Thyroid gland (tissue), 4 donors: ENCODE measurements around the gene ORM1.

ENCODE experiments used
- POLR2A ChIP-seq, 2 donors: fragments of 450-650 bp; IDR thresholded peaks; one replicate each; pipeline ENCODE4 v1.6.1; 2017; ENCODE audit warnings: antibody characterized with exemption in 2 of 2, mild to moderate bottlenecking in 2 of 2, moderate library complexity in 1 of 2
- TF ChIP-seq, protein P1 (sequence below), 6 experiments: fragments of 200-600 bp in 3 of 6; fragments of 450-650 bp in 3 of 6; sonication (generic) in 3 of 6; IDR thresholded peaks; one replicate each; pipeline ENCODE4 v1.5.1; 2016 to 2019; ENCODE audit warnings: antibody characterized with exemption in 6 of 6, mild to moderate bottlenecking in 2 of 6, inconsistent platforms in 1 of 6, moderate library complexity in 1 of 6

DNA sequence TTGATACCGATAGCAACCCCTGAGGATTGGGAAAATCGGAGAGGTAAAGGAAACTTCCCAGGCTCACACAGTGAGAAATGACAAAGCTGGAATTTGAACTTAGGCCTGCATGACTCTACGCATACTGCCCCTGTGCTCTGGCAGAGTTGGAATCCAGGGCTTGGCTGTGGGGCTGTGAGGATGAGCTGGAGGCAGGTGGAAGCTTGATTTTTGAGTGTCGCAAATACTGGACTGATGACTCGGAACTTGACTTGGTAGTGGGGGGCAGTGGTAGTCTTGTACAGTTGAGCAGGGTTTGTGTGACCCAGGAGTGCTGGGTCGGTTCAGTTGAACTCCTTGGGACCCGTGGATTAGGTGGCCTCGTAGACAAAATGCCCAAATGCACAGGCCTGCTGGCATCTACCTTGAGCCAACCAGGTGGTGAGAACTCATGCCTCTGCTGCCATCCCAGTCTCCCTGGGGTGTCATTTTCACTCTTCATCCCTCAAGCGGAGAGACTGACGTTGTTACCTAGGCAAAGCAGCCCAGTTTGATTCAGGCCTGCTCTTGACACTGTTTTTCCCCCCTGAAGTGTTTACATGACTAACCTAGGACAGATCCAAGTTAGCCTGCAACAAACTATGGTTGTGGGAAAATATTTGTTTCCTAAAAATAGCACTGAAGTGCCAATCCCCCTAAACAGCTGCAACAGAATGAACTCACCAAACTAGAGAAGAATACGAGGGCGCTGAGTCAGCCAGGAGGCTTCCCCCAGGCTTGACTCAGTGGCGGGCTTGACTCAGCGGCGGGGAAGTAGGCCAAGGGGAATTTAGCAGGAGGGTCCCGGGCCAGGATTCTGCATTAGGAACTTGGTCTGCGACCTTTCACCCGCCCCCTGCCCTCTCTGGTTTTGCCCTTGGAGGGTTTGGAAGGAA is 45.7 kb upstream of the ORM1 start:
- TF ChIP-seq, protein P1, sequence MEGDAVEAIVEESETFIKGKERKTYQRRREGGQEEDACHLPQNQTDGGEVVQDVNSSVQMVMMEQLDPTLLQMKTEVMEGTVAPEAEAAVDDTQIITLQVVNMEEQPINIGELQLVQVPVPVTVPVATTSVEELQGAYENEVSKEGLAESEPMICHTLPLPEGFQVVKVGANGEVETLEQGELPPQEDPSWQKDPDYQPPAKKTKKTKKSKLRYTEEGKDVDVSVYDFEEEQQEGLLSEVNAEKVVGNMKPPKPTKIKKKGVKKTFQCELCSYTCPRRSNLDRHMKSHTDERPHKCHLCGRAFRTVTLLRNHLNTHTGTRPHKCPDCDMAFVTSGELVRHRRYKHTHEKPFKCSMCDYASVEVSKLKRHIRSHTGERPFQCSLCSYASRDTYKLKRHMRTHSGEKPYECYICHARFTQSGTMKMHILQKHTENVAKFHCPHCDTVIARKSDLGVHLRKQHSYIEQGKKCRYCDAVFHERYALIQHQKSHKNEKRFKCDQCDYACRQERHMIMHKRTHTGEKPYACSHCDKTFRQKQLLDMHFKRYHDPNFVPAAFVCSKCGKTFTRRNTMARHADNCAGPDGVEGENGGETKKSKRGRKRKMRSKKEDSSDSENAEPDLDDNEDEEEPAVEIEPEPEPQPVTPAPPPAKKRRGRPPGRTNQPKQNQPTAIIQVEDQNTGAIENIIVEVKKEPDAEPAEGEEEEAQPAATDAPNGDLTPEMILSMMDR (IDR thresholded peaks at IDR 0.05), result no peak
- no peak for TF ChIP-seq POLR2A (IDR thresholded peaks at IDR 0.05)
